HepG2 (cell line): ENCODE measurements around the gene DPP8. TPM values are rescaled to one million over a fixed set of nuclear protein-coding genes. Genes with fewer than 3 reads are reported as not detected.

ENCODE experiments used
- HMG20B ChIP-seq: conservative IDR thresholded peaks from 2 replicates; pipeline ENCODE4 v1.6.1; 2016; ENCODE audit warnings: missing genetic modification reagents, missing compliant biosample characterization
- HNRNPLL ChIP-seq: fragments of 200-400 bp; formaldehyde crosslinking; IDR thresholded peaks from 2 replicates; pipeline ENCODE4 v1.6.1; 2017; ENCODE audit warnings: mild to moderate bottlenecking, low read depth, low read length; ENCODE audit not compliant: poor library complexity, severe bottlenecking
- IRX3 ChIP-seq: sonication (generic); formaldehyde crosslinking; IDR thresholded peaks from 2 replicates; pipeline ENCODE4 v1.8.1; 2023; ENCODE audit warnings: mild to moderate bottlenecking, low read depth, missing genetic modification reagents, borderline replicate concordance
- RARG ChIP-seq: sonication (generic); formaldehyde crosslinking; IDR thresholded peaks from 2 replicates; pipeline ENCODE4 v1.4.0; 2020; ENCODE audit warnings: low read depth, mild to moderate bottlenecking, missing genetic modification reagents
- RFX1 ChIP-seq: fragments of 450-650 bp; IDR thresholded peaks from 2 replicates; pipeline ENCODE4 v1.6.1; 2017
- TCF7 ChIP-seq: sonication (generic); IDR thresholded peaks from 2 replicates; pipeline ENCODE4 v1.6.1; 2016; ENCODE audit warnings: antibody characterized with exemption, low read depth
- THAP11 ChIP-seq: IDR thresholded peaks from 2 replicates; pipeline ENCODE4 v1.6.1; 2016; ENCODE audit warnings: missing biosample characterization, missing genetic modification reagents
- TOPORS ChIP-seq: sonication (generic); formaldehyde crosslinking; IDR thresholded peaks from 2 replicates; pipeline ENCODE4 v1.8.0; 2023; ENCODE audit warnings: mild to moderate bottlenecking, missing genetic modification reagents
- ZEB1 ChIP-seq: IDR thresholded peaks from 2 replicates; pipeline ENCODE4 v1.6.1; 2012; ENCODE audit warnings: mild to moderate bottlenecking, low read depth, inconsistent platforms; ENCODE audit not compliant: insufficient replicate concordance
- ZNF138 ChIP-seq: sonication (generic); formaldehyde crosslinking; IDR thresholded peaks from 2 replicates; pipeline ENCODE4 v1.5.0; 2020; ENCODE audit warnings: mild to moderate bottlenecking, low read depth, missing genetic modification reagents
- ZNF260 ChIP-seq: sonication (generic); formaldehyde crosslinking; IDR thresholded peaks from 2 replicates; pipeline ENCODE4 v1.4.0; 2020; ENCODE audit warnings: missing genetic modification reagents, low read depth, mild to moderate bottlenecking, borderline replicate concordance
- ZNF367 ChIP-seq: sonication (generic); formaldehyde crosslinking; IDR thresholded peaks from 2 replicates; pipeline ENCODE4 v1.4.0; 2020; ENCODE audit warnings: missing genetic modification reagents, borderline replicate concordance
- polyA plus RNA-seq, 8 experiments: library from polyadenylated mRNA; depleted of rRNA in 3 of 8; stranded (reverse) in 7 of 8; unstranded in 1 of 8; fragments of >200 nt; fragmentation: Illumina TruSeq in 4 of 8; extraction: Trizol in 4 of 8; gene quantifications; 2 replicates each; pipeline versions ENCODE4 v1.2.1 to v1.2.3, GENCODE V29; 2011 to 2016; ENCODE audit warnings: low read depth in 4 of 8, missing spikeins in 1 of 8, mixed read lengths in 1 of 8; ENCODE audit not compliant: insufficient read depth in 1 of 8
- total RNA-seq, 5 experiments: library from RNA; depleted of rRNA; stranded (reverse); fragments of >200 nt; fragmentation: Illumina TruSeq; extraction: Trizol; gene quantifications; 2 replicates each; pipeline ENCODE4 v1.2.3, GENCODE V29; 2016; ENCODE audit warnings: low read depth in 1 of 5
- TF ChIP-seq, protein P1 (sequence below): sonication (generic); formaldehyde crosslinking; IDR thresholded peaks from 2 replicates; pipeline ENCODE4 v1.5.1; 2020; ENCODE audit warnings: missing genetic modification reagents, mild to moderate bottlenecking, borderline replicate concordance
- TF ChIP-seq, protein P2 (sequence below): sonication (generic); formaldehyde crosslinking; IDR thresholded peaks from 2 replicates; pipeline ENCODE4 v1.4.0; 2020; ENCODE audit warnings: missing genetic modification reagents, mild to moderate bottlenecking, borderline replicate concordance
- TF ChIP-seq, protein P3 (sequence below): sonication (generic); formaldehyde crosslinking; IDR thresholded peaks from 2 replicates; pipeline ENCODE4 v1.5.0; 2020; ENCODE audit warnings: missing genetic modification reagents, mild to moderate bottlenecking, borderline replicate concordance
- TF ChIP-seq, protein P4 (sequence below): sonication (generic); formaldehyde crosslinking; conservative IDR thresholded peaks from 2 replicates; pipeline ENCODE4 v1.8.0; 2022; ENCODE audit warnings: low read depth, missing genetic modification reagents
- TF ChIP-seq, protein P5 (sequence below): sonication (generic); formaldehyde crosslinking; IDR thresholded peaks from 2 replicates; pipeline ENCODE4 v1.4.0; 2020; ENCODE audit warnings: mild to moderate bottlenecking, missing genetic modification reagents

The DPP8 gene
- total and polyA plus RNA-seq, 2 of the 13 experiments (the other 11 are each of a cell fraction or from before 2014, with no cell fraction given), result 18.0 to 26.3 TPM

DNA sequence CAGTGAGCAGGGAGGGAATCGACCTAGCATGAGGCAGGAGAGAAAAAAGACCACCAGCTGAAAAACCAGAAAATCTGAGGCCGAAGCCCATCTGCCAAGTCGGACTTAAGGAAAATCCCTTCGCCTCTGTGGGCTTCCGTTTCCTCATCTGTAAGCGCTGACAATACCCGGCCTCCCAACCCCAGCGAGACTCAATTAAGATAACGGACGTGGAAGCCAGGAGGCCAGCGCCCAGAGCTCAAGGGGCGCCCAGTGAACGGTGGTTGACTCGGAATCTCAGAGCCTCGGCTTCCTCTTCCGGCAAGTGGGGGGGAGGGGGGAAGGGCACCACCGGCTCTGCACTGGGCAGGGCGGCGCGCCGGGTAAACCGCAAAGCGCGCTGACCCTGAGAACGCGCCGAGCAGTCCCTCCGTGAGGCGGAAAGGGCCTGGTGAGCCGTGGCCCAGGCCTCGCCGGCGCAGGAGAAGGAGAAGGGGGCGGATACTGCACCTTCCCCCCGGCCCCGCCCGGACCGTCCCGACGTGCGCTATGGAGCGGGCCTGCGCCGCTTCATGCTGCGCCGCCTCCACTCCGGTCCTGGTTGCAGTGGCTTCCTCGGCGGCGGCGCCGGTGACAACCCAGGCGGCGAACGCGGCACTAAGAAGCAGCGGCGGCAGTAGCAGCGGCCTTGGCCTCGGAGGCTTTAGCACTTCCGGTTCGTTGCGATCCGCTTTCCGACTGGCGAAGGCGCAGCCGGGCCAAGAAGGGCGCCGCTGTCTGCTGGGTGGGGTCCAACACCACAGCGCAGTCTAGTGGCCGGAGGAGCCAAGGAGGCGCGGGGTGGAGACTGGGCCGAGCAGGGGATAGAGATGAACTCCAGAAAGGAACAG lies at the start of gene DPP8 (continued):
- TF ChIP-seq, protein P1, sequence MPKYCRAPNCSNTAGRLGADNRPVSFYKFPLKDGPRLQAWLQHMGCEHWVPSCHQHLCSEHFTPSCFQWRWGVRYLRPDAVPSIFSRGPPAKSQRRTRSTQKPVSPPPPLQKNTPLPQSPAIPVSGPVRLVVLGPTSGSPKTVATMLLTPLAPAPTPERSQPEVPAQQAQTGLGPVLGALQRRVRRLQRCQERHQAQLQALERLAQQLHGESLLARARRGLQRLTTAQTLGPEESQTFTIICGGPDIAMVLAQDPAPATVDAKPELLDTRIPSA (CRISPR knock-in tag), result no peak; the same call in 1 of the 2 replicates
- TF ChIP-seq IRX3 (CRISPR knock-in tag), result no peak; the same call in 1 of the 2 replicates
- TF ChIP-seq, protein P2, sequence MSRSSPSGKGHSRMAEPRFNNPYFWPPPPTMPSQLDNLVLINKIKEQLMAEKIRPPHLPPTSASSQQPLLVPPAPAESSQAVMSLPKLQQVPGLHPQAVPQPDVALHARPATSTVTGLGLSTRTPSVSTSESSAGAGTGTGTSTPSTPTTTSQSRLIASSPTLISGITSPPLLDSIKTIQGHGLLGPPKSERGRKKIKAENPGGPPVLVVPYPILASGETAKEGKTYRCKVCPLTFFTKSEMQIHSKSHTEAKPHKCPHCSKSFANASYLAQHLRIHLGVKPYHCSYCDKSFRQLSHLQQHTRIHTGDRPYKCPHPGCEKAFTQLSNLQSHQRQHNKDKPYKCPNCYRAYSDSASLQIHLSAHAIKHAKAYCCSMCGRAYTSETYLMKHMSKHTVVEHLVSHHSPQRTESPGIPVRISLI (CRISPR knock-in tag), result peak; percentile 71; the same call in 1 of the 2 replicates
- TF ChIP-seq, protein P3, sequence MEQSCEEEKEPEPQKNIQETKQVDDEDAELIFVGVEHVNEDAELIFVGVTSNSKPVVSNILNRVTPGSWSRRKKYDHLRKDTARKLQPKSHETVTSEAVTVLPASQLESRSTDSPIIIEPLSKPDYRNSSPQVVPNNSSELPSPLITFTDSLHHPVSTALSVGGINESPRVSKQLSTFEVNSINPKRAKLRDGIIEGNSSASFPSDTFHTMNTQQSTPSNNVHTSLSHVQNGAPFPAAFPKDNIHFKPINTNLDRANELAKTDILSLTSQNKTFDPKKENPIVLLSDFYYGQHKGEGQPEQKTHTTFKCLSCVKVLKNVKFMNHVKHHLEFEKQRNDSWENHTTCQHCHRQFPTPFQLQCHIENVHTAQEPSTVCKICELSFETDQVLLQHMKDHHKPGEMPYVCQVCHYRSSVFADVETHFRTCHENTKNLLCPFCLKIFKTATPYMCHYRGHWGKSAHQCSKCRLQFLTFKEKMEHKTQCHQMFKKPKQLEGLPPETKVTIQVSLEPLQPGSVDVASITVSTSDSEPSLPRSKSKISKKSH (CRISPR knock-in tag), result peak; percentile 81; the same call in 1 of the 2 replicates
- TF ChIP-seq, protein P4, sequence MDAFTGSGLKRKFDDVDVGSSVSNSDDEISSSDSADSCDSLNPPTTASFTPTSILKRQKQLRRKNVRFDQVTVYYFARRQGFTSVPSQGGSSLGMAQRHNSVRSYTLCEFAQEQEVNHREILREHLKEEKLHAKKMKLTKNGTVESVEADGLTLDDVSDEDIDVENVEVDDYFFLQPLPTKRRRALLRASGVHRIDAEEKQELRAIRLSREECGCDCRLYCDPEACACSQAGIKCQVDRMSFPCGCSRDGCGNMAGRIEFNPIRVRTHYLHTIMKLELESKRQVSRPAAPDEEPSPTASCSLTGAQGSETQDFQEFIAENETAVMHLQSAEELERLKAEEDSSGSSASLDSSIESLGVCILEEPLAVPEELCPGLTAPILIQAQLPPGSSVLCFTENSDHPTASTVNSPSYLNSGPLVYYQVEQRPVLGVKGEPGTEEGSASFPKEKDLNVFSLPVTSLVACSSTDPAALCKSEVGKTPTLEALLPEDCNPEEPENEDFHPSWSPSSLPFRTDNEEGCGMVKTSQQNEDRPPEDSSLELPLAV, result no peak
- TF ChIP-seq ZNF138, result peak; percentile 80; the same call in 1 of the 2 replicates
- TF ChIP-seq THAP11 (CRISPR knock-in tag), result peak; percentile 95
- TF ChIP-seq ZNF260 (CRISPR knock-in tag), result 0 out of 2 replicates have a peak, but pooled peaks have one; percentile 74
- TF ChIP-seq HMG20B (CRISPR knock-in tag), result no peak; the same call in 1 of the 2 replicates
- peak; percentile 61; the same call in 1 of the 2 replicates for TF ChIP-seq TOPORS (CRISPR knock-in tag)
- TF ChIP-seq TCF7, result no peak
- TF ChIP-seq HNRNPLL, result peak; percentile 74
- no peak for TF ChIP-seq RFX1
- TF ChIP-seq RARG, result peak; percentile 73; the same call in 1 of the 2 replicates
- peak; percentile 57 for TF ChIP-seq ZEB1
- TF ChIP-seq, protein P5, sequence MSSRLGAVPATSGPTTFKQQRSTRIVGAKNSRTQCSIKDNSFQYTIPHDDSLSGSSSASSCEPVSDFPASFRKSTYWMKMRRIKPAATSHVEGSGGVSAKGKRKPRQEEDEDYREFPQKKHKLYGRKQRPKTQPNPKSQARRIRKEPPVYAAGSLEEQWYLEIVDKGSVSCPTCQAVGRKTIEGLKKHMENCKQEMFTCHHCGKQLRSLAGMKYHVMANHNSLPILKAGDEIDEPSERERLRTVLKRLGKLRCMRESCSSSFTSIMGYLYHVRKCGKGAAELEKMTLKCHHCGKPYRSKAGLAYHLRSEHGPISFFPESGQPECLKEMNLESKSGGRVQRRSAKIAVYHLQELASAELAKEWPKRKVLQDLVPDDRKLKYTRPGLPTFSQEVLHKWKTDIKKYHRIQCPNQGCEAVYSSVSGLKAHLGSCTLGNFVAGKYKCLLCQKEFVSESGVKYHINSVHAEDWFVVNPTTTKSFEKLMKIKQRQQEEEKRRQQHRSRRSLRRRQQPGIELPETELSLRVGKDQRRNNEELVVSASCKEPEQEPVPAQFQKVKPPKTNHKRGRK (CRISPR knock-in tag), result no peak
- TF ChIP-seq ZNF367 (CRISPR knock-in tag), result no peak
